LNCAP (cell line): ENCODE measurements around the gene MACC1.

Source experiments
- TF ChIP-seq, protein P1 (sequence below): fragments of 450-650 bp; IDR thresholded peaks from 2 replicates; pipeline ENCODE4 v1.5.1; 2017; ENCODE audit warnings: mild to moderate bottlenecking

The MACC1 gene

DNA sequence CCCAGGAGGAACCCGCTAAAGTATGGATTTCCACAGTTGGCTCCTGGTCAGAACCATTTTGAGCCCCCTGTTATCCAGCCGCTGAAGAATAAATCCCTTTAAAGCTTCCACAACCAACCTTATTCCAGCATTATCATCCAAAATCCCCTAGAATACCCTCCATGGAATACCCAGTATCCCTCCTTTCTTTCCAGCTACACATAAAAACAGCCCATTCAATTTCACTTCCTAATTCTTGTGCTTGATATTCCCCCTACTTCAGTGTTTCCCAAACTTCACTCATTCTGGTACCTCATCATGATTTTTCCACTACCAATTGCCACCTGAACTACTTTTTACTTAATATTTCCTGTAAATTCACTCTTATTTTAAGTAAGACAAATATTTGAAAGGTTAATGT is 3.1 kb downstream of the MACC1 start:
- TF ChIP-seq, protein P1, sequence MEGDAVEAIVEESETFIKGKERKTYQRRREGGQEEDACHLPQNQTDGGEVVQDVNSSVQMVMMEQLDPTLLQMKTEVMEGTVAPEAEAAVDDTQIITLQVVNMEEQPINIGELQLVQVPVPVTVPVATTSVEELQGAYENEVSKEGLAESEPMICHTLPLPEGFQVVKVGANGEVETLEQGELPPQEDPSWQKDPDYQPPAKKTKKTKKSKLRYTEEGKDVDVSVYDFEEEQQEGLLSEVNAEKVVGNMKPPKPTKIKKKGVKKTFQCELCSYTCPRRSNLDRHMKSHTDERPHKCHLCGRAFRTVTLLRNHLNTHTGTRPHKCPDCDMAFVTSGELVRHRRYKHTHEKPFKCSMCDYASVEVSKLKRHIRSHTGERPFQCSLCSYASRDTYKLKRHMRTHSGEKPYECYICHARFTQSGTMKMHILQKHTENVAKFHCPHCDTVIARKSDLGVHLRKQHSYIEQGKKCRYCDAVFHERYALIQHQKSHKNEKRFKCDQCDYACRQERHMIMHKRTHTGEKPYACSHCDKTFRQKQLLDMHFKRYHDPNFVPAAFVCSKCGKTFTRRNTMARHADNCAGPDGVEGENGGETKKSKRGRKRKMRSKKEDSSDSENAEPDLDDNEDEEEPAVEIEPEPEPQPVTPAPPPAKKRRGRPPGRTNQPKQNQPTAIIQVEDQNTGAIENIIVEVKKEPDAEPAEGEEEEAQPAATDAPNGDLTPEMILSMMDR = no peak

DNA sequence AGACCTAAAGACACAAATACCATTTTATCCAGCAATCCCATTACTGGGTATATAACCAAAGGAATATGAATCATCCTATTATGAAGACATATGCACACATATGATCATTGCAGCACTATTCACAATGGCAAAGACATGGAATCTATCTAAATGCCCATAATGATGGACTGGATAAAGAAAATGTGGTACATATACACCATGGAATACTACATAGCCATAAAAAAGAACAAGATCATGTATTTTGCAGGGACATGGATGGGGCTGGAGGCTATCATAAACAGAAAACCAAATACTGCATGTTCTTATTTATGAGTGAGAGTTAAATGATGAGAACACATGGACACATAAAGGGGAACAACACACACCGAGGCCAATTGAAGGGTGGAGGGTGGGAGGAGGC is 3.8 kb downstream of the MACC1 start:
- TF ChIP-seq, protein P1 = no peak

DNA sequence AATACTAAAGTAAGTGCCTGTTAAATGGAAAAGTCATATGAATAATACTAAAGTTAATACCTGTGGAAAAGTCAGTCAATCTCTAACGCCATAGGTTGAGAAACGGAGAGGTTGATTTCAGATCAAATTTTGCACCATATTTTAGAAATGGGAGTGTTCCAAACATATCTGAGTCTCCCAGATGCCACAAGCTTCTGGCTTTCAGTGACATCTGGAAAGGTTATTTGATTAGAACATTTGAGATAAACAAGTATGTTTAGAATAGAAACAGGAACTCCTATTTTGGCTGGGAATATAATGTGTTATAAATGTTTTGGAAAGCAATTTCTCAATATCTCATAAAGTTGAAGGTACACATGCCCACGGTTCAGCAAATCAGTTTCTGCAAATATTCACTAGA is 5.8 kb downstream of the MACC1 start:
- TF ChIP-seq, protein P1 = no peak

DNA sequence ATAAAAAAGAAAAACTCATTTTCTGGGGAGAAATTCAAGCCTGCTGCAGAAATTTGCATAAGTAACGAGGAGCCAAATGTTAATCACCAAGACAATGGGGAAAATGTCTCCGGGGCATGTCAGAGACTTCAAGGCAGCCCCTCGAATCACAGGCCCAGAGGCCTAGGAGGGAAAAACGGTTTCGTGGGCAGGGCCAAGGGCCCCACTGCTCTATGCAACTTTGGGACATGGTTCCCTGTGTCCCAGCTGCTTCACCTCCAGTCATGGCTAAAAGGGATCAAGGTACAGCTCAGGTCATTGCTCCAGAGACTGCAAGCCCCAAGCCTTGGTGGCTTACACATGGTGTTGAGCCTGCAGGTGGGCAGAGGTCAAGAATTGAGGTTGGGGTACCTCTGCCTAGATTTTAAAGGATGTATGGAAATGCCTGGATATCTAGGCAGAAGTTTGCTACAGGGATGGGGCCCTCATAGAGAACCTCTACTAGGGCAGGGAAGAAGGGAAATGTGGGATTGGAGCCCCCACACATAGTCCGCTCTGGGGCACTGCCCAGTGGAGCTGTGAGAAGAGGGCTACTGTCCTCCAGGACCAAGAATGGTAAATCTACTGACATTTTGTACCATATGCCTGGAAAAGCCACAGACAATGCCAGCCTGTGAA is 8.4 kb downstream of the MACC1 start:
- TF ChIP-seq, protein P1 = no peak

DNA sequence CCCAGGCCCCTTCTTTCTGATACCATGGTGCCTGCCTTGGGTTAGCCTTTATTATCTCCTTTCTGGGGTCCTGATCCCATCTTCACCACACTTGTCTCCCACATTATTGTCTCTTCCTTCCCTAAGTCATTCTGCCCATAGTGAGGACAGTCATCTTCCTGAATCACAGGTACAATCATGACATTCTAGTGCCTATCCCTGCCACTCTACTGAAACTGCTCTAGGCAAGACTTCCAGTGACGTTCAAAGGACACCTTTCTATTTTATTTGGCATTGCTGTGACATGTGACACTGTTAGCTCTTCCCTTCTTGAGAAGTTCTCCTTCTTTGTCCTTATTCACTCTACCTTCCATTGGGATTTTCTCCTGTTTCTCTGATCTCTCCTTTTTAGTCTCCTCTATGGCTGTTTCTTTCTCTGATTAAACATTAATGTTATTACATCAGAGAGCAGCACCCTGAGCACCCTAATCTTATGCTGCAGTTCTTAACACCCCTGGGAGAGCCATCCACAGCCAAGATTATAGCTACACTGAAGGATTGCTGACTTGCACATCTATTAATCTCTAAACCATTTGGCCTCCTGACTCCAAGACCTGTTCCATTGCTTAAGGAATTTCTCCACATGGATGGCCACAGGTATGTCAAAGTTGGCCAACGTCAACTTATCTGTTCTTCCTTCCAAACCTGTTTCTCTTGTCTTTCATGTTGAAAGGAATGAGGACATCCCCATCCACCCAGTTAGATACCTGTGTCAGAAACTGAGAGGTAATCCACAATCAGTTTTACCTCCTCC is 10.9 kb downstream of the MACC1 start:
- TF ChIP-seq, protein P1 = no peak

DNA sequence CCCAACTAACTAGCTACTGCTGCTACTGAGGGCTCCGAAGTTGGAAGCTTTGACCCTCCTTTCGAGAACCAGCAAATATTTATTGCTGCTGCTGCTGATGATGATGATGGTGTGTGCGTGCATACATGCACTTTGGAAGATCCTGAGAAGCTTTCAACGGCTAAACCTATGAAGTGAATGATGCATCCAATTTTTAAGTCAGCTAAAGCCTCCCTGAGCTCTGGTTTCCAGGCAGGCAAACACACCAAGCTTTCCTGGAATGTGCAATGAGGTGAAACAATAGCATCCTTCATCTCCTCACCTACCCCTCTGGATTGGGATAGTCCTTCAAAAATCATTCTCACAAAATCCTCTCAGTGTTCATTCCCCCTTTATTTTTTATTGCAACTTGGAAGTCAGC is 13.9 kb downstream of the MACC1 start:
- TF ChIP-seq, protein P1 = no peak

DNA sequence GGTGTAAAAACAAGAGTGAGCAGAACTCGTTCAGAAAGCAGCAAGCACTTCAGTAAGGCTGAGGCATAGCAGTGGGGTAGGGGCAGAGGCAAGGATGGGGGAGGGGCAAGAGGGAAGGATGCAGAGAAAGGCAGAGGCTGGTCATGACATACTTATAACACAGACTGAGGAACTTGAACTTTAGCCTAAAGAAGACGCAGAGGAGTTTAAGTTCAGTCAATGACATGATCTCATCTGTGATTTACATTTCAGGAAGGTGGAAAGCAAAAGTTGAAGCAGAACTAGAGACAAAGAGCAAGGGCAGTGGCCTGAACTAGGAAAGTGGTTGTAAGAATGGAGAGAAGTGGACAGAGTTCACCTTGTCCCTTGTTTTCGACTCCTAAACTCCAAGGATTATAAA is 15.8 kb downstream of the MACC1 start:
- TF ChIP-seq, protein P1 = no peak
